Umbilical cord (tissue), 2 donors: ENCODE results near the gene DNMBP. TPM values are rescaled to one million over a fixed set of nuclear protein-coding genes. Genes with fewer than 3 reads are reported as not detected.
"Not testable (repeated sequence)": the region's sequence is repeated elsewhere in the genome, so short reads cannot be mapped to it uniquely, and the experiment has no call there.

Experiments
- DNase-seq: peaks from one replicate; pipeline ENCODE4 v3.0.0-alpha.2; 2015; ENCODE audit warnings: low spot score
- total RNA-seq: library from RNA; depleted of rRNA; stranded (reverse); fragments of >200 nt; gene quantifications from one replicate; pipeline ENCODE4 v1.2.3, GENCODE V29; 2014; ENCODE audit warnings: low replicate concordance; ENCODE audit not compliant: insufficient read depth

Gene DNMBP
- total RNA-seq, 1 donor from 2014 or later: 37.6 TPM

- DNase-seq: no peak
Observed at GRCh38 chr10:99952799-99953198, 56.9 kb downstream of the DNMBP start.

- DNase-seq: not testable (repeated sequence)
Observed at GRCh38 chr10:99946051-99946450, 63.7 kb downstream of the DNMBP start.

DNA sequence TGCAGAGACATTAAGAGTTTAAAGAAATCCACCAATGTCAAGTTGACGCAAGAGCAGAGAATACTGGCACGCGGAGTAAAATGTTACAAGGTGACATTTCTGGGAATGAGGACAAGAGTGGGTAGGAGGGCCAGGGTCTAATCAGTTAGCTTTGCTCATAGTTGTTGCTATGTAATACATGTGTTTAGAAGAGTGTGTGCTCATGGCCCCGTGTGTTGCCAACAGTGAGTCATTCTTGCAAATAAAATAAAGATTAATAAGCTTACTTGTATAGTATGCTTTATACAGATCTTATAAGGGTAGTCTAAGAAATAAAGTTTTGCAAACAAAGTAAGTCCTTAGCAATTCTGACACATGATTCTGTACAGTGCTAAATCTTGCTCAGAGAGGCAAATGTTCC, 64.5 kb downstream of the DNMBP start:
- DNase-seq: peak; percentile 85

DNA sequence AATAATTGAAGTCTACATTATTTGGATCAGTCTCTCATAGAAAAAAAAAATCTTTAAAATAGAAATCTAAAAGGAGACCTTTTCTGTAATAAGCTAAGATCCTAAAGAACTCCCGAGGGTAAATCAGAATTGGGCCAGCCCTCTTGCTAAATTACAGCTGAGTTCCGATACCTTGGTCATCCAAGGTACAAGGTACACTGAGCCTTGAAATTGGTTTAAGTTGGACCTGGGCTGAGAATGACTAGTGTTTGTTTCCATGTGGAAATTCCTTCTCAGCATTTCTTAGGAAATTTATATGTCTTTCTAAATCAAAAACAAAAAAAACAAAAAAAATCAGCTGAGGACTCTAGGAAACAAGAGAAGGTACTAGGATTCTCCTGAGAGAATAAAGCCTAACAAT, 64.9 kb downstream of the DNMBP start:
- no peak for DNase-seq

DNA sequence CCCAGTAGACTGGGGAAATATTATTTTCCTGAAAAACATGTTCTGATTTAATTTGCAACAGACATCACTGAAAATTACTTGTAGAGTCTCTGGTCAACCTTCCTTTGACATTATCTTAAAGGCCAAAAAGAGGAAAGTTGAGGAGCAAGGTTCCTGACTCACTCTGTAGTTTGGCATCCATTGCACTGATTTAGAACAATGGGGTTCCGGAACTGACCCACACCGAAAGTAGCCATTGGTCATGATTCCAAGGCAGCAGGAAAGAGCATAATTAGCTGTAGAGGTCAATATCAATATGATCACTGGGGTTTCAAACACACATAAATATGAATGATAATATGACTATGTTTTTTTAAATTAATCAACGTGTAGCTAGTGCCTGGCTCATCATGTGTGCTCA, 65.8 kb downstream of the DNMBP start:
- no peak for DNase-seq

DNA sequence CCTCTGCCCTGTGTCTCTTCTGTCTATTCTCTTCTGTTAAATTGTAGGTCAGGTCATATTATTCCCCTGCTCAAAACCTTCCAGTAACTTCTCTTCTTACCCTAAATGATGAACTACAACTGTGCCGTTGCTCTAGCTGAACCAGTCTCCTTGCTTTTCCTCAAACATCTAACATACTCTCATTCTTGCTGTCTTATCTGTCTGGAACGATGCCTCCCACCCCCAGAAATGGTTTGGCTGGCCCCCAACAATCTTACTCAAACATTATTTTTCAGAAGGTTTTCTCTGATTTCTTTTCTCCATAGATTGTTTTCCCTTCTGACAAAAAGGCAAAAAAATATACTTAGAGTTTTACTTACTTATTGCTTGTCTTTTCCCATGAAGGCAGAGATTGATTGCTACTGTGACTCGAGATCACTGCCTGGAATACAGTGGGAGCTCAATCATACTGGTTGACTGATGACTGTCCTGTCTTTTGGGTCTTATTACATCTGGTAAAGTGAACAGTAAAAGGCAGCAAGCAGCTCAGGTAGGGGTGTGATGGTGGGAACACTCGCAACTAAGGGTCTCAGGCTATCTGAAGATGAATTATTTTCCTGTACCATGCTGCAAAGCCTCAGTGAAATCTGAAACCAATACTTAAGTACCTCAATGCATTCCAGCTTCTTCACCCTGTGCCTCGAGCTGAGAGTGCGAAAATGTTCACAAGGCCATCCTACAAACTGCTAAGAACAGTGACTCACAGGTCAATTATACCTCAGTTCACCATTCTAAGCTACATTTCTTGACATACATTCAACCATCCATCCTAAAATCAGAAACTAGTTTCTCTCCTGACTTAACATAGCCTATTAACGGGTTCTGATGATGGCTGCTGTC, 67.6 kb downstream of the DNMBP start:
- DNase-seq: peak; percentile 43

DNA sequence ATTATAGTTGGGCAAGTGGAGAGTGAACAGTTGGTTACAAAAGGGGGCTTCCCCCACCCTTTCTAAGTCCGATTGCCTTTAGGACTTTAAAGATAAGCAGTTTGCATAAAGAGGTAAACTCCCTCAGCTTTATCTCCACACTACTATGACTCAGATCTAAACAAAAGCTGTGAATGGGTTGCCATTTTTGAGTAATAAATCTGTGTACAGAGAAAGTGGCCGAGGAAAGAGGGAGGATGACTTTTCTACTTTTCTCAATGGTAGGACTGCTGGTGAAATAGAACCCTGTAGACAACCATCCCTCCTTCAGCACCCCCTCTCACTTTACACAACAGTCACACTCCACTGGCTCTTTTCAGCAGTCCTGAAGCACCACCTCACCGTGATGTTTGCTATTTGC, 71.2 kb downstream of the DNMBP start:
- no peak for DNase-seq

GRCh38 chr10:99937630-99938029, 72.1 kb downstream of the DNMBP start:
- no peak for DNase-seq

DNA sequence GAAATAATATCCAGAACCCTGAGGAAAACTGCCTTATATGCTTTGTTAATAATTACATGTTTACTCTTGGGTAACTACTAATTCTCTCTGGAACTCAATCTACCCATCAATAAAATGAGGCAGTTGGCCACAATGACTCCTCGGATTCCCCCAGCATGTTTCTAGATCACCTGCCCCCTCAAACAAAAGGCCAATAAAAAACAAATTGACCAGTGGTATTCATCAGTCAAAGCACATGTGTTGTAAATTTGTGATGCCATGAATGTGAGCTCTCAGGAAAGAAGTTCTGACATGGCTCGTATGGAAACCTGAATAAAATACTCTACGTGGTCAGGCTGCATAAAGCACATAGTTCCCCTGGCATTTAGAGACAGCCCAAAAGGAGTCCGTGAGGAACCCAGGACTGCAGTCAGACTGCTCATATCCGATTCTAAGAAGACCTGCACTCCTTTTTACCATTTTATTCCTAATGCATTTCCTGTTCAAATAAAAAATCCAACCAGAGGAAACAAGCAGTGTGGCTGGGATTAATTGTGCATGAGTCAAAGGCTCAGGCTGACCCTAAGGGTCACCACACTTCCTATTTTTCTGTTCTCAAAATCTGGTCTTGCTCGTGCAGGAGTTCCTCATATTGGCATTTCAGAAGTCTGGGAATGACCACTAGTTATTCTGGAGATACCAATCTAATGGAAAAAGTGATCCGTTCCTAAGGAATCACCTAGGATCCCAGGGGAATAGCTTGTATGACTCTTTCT, 77.4 kb downstream of the DNMBP start:
- not testable (repeated sequence) for DNase-seq

- DNase-seq: peak; percentile 75
Observed at GRCh38 chr10:99930731-99931550, 78.8 kb downstream of the DNMBP start.

DNA sequence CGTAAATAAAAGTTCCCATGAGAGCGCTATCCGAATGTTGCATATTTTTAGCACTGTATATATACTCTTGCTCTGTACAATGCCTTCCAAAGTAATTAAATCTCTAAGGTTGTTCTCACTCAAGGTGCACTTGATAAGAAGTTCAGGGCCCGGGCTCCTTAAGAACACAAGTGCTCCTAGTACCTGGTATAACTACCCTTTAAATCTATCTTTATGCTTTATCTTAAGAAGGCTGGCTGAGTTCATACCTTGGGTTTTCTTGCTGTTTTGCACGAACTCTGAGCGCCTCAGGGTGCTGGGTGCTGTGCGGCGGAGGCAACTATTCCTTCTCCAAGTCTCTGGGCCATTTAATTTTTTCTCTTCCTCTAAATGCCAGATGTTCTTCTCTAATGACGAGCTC, 80.4 kb downstream of the DNMBP start:
- no peak for DNase-seq

DNA sequence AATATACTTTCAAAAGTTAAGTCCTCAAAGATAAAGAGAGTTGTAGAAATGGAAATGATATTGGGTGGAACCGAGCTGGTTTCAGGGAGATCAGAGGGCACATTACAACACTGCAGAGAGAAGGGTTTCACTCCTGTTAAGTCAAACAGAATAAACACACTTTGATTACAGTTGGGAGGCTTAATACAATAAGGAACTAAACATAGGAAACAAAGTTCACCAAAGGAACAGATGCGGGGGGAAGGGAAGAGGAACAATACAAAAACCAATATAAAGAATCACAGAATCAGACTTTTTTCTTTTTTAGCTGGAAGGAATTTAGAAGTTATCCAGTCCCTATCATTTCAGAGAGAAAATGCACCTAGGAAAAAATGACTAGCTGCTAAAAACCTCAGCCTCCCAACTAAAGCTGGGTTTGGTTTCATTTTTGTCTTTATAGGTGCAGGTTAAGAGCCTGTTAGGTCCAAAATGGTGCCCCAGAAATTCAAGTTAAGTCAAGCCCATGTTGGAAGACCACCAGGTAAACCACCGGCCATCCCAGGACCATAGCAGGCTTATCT, 81.9 kb downstream of the DNMBP start:
- DNase-seq: no peak

GRCh38 chr10:99926925-99927720, 82.6 kb downstream of the DNMBP start:
- peak; percentile 53 for DNase-seq

DNA sequence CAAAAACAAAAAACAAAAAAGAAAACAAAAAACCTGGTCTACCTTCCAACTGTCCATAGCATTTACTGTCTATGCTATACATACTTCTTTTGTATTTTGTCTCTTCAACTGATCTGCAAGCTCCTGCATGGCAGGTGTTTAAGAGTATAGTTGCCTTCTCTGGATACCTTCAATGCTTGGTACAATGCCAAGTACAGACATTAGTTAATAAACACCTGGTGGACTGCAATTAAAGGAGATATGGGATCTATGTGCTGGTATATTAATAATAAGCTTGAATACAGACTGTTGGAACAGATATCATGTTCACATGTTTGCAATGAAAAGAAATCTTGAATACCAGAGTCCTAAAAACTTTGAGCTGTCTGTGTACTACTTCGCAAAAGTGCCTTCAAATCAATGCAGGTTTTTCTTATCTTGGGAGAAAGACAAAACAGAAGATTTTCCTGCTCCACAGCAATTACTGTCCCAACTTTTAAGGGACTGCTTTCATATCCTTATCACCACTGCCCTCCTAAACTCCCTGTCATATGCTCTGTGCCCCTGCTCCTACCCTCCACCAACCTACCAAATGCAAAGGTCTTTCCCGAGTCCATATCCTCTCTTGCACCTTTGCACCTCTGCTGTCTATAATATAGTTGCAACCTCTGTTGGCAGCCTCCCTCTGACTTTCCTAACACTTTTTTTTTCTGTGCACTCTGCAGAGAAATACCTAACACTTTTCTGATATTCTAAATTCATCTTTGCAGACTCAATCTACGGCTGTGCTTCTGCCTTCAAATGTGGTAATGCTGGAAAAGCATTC, 85.1 kb downstream of the DNMBP start:
- no peak for DNase-seq

- no peak for DNase-seq
Observed at GRCh38 chr10:99921948-99922347, 87.8 kb downstream of the DNMBP start.

DNA sequence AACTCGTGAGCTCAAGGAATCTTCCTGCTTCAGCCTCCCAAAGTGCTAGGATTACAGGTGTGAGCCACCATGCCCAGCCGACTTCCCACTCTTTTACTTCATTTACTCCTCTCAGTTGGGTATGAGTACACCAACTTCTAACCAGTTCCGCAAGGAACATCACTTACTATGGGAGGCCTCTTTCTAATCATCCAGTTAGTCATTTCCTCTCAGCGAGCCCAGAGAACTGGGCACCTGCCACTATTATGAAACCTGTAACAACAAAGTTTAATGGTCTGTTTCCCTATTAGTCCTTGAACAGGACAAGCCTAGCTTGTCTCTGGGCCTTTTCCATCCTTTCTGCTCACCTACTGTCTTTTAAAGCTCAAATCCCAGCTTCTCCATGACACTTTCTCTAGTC, 88.8 kb downstream of the DNMBP start:
- DNase-seq: no peak

- no peak for DNase-seq
Observed at GRCh38 chr10:99920486-99920885, 89.3 kb downstream of the DNMBP start.

- peak; percentile 81 for DNase-seq
Observed at GRCh38 chr10:99917963-99918825, 91.6 kb downstream of the DNMBP start.

- no peak for DNase-seq
Observed at GRCh38 chr10:99916776-99917175, 93.0 kb downstream of the DNMBP start.
